SK-N-DZ (cell line): ENCODE data around the gene PRF1.
"Not testable (repeated sequence)": the region's sequence is repeated elsewhere in the genome, so short reads cannot be mapped to it uniquely, and the experiment has no call there.

ENCODE experiments used
- DNase-seq: peaks from one replicate; pipeline ENCODE4 v3.0.0-alpha.2; 2015; ENCODE audit warnings: low spot score

Gene PRF1

DNA sequence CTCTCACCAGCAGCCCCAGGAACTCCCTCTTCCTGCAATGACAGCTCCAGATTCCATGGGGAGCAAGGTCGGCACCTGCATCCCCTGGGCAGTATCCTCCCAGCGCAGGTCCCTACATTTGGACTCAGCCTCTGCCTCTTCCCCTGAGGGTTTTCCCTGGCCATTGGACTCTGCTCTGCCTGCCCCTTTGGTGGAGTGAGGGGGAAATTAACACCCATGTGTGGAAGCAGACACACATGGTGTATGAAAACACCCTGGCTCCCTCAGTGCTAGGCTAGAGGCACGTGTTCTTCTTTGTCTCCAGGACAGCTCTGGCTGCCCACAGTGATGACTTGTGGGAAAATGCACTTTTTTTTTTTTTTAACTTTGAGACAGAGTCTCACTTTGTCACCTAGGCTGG lies 8.4 kb downstream of the PRF1 start:
- DNase-seq = no peak

DNA sequence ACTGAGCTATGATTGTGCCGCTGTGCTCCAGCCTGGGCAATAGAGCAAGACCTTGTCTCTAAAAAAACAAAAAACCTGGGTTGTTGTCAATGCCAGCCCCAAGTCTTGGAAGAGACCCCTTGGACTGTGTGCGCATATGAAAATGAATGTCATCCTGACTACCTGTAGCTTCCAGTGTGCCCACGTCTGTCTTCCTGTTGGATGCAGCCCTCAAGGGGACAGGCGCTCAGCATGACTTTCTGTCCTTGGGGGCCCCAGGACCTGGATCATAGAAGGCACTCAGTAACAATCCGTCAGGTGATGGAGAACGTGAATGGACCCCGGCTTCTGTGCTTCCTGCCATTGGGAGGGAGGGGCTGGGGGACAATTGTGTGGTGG lies 9.0 kb downstream of the PRF1 start:
- no peak for DNase-seq

DNA sequence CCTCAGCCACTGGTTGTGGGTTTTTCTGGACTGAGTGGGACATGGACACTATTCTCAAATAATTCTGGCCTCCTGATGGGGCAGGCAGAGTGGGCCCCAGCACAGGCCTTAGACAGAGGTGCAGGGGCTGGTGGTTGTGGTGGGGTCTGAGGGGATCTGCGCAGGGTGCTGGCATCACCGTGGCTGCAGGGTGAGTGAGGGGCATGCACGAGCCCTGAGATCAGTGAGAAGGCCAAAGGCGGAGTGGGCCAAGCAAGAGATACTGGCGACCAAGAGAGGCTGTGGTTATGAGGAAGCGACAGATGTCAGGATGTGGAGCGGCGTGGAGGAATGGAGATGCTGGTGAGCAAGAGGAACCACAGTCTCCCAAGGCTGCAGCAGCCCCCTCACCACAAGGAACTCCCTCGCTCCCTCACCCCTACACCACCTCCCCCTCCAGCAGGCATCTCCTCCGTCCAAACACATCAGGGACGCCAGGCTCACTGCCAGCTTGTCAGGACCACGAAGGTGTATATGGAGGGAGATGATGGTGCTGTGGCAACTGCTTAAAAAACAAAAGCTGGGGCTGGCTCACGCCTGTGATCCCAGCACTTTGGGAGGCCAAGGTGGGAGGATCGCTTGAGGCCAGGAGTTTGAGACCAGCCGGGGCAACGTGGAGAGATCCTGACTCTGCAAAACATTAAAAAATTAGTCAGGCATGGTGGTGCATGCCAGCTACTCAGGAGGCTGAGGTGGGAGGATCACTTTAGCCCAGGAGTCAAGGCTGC lies 9.6 kb downstream of the PRF1 start:
- DNase-seq = no peak

DNA sequence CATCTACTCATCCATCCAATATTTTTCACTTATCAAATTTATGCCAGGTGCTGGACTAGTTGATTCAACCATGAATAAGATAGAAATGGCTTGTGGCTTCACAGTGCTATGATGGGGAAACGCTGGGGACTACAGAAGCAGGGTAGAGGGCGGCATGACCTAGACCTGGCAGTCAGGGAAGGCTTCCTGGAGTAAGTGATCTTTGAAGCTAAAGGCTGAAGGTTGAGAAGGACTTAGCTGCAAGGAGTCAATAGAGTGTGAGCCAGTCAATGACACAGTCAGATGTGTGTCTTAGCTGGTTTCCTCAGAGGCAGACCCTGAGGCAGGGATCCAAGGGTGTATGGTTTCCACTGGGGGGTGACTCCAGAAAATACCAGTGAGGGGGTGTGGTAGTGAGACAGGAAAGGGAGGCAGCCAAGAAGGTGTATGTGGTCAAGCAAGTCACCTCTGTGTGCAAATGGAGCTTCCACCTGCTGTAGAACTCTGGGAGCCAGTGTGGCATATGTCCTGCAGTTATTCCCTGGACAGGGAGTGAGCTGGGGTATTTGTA lies 10.3 kb downstream of the PRF1 start:
- no peak for DNase-seq

DNA sequence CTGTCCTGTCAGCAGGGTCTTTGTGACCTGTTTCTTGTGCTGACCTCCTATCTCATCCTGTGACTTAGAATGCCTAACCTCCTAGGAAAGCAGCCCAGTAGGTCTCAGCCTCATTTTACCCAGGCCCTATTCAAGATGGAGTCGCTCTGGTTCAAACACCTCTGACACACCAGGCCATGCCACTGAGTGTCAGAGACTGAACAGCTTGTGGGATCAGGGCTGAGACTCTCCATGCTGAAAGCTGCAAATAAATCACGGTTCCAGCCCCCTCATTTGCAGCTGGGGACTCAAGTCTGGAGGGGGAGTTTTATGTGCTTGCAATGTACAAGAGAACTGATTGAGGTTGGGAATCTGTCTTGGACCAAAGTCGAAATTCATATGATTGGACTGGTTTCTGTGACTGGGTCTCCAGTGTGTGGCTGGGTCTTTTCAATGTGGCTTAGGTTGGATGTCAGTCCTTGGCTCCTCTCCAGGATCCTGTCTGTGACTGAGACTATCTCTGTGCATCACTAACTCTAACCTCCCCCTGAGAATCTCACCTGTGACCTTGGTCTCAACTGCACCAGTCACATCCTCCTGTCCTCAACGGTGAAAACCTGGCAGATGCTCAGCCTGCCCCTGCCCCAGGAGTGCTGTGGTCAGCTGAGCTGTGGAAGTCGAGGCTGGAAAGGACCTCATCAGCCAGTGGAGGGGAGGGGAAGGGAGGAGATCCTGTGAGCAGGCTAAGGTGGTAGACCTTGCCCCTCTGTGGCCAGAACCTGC lies 11.7 kb downstream of the PRF1 start:
- no peak for DNase-seq

DNA sequence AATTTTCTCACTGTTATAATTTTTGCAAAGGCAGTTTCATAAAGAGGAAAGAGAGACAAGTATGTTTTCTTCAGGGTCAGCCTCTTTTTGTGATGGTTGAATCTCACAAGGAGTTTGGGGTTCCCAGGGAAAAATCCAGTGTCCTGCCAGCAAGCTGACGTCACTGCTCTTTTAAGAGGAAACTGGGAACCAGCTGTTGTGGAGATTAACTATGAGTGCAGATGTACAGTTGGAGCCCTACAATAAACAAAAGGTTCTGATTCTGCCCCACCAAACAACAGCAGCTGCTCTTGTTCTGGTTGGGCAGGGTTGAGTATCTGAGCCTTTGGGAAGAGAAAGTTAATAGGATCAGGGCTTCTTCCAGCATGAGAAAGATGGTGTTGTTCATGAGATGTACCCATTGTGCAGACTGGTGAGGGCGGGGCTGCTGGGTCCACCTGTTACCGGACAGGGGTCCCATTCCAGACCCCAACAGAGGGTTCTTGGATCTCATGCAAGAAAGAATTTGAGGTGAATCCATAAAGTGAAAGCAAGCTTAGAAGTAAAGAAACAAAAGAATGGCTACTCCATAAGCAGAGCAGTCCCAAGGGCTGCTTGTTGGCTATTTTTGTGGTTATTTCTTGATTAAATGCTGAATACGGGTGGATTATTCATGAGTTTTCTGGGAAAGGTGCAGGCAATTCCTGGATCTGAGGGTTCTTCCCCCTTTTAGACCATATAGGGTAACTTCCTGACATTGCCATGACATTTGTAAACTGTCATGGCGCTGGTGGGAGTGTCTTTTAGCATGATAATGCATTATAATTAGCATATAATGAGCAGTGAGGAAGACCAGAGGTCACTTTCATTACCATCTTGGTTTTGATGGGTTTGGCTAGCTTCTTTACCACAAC lies 12.5 kb downstream of the PRF1 start:
- no peak for DNase-seq

DNA sequence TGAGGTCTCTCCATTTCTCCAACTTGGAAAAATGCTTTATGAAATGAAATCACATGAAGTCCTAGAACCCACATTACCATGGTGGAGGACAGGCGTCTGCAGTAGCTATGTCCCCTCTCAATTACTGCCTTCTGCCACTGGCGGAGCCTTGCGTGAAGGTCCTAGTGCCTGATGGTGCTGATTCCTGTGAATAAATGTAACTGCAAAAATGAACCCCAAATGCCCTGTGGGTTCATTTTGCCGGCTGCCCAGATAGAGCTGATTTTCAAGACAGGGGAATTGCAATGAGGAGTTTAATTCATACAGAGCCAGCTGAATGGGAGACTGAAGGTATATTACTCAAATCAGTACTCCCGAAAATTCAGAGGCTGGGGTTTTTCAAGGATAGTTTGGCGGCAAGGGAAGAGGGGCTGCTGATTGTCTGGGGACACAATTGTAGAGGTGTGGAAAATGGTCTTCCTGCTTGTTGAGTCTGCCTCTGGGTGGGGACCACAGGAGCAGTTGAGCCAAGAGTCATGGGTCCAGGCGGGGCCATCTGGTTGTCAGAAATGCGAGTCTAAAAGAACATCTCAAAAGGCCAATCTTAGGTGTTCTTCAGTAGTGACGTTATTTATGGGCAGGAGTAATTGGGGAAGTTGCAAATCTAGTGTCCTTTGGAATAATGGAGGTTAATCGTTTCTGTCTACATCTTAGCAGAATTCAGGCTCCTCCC lies 13.5 kb downstream of the PRF1 start:
- no peak for DNase-seq

DNA sequence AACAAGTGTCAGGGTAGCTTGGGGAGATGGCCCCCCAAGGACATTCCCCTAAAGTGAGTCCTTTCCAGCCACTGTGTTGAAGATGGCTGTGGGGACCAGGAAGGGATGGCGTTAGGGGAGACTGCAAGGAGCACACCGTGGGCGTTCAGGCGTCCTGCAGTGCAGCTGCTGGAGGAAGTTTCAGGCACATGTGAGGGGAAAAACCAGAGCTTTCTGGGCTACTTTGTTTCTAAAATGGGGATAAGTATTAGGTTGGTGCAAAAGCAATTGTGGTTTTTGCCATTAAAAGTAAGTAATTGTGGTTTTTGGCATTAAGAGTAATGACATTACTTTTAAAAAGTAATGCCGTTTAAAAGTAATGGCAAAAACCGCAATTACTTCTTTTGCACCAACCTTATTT lies 14.3 kb downstream of the PRF1 start:
- no peak for DNase-seq

DNA sequence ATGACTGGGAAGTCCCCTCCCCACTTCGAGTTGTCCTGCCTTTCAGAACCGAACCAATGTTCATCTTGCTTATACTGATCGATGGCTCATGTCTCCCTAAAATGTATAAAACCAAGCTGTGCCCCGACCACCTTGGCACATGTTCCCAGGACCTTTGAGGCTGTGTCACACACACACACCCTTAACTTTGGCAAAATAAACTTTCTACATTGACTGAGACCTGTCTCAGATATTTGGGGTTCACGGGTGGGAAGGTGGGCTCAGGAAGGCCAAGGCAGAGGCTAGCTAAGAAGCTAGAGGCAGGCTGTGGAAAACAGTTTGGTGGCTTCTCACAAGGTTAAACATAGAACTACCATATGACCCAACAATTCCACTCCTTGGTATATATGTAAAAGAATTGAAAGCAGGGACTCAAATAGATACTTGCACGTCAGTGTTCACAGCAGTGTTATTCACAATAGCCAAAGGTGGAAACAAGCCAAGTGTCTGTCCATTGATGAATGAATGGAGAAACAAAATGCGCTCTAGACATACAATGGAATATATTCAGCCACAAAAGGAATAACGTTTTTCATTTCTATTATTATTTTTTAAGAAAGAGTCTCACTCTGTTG lies 15.4 kb downstream of the PRF1 start:
- no peak for DNase-seq

DNA sequence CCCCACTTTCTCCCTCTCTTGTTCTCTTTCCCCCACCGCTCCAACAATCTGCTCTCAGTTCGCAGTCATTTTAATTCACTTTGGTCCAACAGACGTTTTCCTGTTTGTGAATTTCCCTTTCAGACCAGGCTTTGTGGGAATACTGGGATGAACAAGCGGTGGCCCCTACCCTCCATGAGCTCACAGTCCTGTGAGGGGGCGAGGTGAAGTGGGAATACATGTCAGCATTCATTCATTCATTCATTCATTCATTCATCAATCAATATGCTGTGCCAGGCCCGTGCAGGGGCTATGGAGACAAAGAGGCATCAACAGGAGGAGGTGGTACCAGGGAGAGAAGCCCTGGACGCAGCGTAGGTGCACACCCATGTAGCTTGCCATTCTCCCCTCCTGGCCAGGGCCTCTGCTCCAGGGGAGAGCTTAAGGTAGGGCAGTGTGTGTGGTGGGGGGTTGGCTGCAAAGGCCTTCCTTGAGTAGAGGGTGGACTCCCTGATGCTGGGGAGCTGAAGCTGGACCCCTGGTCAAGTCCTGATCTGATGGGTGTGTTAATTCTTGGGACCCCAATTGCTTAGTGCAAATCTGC lies 16.1 kb downstream of the PRF1 start:
- no peak for DNase-seq

DNA sequence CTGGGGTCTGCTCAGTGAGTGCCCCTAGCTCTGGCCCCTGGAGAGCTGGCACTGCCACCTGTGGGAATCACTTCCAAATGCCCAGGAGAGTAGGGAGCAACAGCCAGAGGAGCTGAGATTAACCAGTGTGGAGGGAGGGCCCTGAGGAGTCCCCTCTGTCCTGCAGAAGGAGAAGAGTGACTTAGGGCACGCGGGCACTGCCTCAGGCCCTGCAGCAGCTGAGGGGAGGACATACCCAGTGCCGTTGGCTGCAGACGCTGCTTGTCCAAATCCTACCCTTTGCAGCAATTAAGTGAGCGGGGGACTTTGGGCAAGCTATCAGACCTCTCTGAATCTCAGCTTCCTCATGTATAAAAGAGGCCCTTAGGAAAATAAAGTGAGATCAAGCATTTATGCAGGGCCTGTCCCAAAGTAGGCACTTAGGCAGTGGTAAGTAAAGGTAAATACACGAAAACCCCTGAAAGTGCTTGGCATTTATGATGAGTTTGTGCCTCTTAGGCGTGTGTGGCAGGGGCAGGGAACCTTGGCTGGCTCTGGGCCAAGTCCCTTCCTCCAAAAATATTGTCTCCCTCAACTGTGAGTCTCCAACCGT lies 16.9 kb downstream of the PRF1 start:
- DNase-seq = no peak

DNA sequence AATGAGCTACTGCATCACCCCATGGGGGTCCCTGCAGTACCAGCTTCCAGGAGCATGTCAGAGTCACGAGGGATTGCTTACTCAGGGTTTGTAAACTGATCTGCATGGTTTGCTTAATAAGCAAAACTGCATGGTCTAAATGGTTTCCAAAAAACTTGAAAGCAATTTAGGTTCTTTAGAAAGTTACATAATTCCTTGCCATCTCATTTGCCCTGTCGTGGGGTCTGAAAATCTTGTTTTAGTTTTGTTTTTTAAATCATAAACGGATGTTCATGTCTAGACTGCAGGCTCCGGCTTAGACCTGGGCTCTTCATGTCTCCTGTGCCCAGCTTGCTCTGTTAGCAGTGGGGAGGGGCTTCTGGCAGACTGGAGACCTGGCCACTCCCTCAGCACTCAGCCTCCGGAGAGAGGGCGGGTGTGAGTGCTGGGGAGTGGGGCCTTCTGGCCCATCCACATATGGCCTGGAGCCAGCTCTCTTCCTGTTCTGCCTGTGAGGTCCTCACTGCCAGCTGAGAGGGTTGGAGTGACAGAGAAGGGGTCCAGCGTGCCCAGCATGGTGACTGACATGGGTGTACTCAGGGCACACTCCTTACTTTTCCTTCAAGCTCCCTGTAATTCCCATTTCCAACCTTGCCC lies 17.5 kb downstream of the PRF1 start:
- DNase-seq = peak; percentile 89

DNA sequence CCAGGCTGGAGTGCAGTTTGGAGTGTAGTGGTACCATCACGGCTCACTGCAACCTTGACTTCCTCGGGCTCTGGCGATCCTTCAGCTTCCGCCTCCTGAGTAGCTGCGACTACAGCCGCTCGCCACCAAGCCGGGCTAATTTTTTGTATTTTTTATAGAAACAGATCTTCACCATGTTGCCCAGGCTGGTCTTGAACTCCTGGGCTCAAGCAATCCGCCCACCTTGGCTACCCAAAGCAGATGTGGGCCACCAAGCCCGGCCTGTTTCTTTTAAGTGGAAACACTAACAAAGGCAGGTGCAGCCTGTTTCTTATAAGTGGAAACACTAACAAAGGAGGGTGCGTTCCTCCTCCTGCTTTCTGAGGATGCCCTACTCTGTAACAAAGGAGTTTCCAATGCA lies 18.2 kb downstream of the PRF1 start:
- no peak for DNase-seq

DNA sequence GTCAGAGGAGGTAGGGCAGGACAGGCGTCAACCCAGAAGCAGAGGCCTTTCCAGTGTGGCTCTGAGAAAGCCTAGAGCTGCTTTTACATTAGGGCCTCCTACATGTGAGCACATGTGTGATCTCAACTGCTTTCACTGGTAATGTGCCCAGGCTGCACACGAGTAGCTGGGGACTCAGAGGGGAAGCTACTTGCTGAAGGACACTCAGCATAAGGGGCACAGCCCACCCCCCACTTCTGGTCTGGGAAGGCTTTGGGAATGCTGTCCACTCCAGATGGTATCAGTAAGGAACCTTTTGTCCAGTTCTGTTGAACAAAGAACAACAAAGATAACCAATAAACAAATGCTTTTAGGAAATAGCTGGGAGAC lies 18.9 kb downstream of the PRF1 start:
- no peak for DNase-seq

DNA sequence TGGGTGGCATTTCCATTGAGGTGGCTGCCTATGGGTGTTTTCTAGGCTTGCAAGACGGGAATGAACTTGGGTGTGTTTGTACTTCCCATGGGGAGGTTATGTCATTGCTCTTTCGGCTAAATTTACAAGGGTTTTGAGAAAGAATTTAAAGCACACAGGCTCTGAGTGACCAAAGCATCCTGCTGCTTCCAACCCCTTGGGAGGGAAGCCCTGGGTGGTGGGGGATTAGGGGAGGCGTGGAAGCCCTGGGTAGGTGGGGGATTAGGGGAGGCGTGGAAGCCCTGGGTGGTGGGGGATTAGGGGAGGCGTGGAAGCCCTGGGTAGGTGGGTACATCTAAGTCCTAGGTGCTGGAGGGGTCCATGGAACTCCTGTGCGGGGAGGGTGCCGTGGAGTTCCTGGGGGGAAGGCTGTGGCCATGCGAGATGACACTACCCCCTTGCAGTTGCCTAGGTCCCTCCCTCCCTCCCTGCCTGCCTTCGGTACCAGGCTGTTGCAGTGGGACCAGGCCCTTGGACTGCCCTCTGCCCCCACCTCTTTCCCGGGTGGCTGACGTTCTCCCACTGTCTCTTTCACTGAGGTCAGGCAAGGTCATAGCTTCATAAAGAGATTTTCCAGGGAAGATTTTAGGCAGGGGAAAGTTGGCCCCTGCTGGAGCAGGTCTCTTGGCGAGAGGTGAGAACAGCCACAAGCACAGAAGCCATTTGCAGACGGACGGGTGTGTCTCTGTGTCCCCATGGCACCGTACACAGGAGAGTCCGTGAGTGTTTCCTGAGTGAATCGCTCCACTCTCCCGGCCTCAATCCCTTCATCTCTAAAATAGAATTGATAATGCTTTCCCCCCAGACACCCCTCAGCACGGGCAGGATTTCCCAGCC lies 19.5 kb downstream of the PRF1 start:
- no peak for DNase-seq

DNA sequence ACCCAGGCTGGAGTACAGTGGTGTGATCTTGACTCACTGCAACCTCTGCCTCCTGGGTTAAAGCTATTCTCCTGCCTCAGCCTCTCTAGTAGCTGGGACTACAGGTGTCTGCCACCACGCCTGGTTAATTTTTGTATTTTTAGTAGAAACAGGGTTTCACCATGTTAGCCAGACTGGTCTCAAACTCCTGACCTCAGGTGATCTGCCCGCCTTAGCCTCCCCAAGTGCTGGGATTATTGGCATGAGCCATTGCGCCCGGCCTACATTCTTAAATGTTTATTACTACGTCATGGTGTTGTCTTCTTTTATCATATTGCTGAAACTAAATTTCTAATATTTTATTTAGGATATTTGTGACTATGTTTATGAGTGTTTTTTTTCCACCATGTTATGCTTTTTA lies 21.4 kb downstream of the PRF1 start:
- DNase-seq = not testable (repeated sequence)

DNA sequence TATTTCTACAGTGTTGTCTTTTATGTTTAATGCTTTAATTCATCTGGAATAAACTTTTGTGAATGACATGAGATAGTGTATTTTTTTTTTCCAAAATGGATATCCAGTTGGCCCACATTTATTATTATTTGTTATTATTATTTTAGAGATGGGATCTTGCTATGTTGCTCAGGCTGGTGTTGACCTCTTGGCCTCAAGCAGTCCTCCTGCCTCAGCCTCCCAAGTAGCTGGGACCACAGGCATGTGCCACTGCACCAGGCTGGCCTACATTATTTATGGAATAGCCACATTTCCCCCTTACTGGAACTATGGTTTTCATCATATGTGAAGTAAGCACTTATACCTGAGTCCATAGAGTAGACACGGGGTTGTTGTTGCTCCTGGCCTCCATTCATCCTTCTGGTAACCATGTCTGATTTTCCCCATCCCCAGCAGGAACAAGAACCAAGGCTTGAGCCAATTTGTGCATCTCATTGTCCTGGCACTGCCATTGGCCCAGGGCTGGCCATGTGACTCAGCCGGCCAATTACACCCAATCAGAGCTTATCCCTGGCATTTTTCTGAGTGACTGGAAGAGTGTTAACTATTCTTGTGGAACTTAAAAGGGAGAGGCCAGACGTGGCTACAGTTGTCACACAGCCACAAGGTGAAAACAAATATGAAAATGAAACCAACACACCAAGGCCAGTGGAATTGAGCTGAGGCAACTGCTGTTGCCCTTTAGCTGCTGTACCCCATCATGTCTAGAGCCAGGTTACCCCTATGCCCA lies 23.1 kb downstream of the PRF1 start:
- no peak for DNase-seq
